ENCODE results near the gene GRM1.

The GRM1 gene

GRCh38 chr6:146341493-146342230 is 312.8 kb downstream of the GRM1 start:
- no peak for DNase-seq

GRCh38 chr6:146345598-146345997 is 316.7 kb downstream of the GRM1 start:
- no peak for DNase-seq

- no peak for DNase-seq
These were observed 318.2 kb downstream of the GRM1 start for GRCh38 chr6:146347090-146347489.

GRCh38 chr6:146347690-146348089 is 318.8 kb downstream of the GRM1 start:
- no peak for DNase-seq

- DNase-seq, result no peak
These were observed 322.2 kb downstream of the GRM1 start for GRCh38 chr6:146351018-146351417.

- DNase-seq, result no peak
These were observed 323.3 kb downstream of the GRM1 start for GRCh38 chr6:146352163-146352562.

- DNase-seq, result no peak
These were observed 325.6 kb downstream of the GRM1 start for GRCh38 chr6:146354451-146354850.

GRCh38 chr6:146355521-146356100 is 326.7 kb downstream of the GRM1 start:
- no peak for DNase-seq

- no peak for DNase-seq
These were observed 328.9 kb downstream of the GRM1 start for GRCh38 chr6:146357578-146358430.

- DNase-seq, result no peak
These were observed 329.7 kb downstream of the GRM1 start for GRCh38 chr6:146358431-146359046.

- no peak for DNase-seq
These were observed 330.3 kb downstream of the GRM1 start for GRCh38 chr6:146359131-146359530.

- no peak for DNase-seq
These were observed 332.5 kb downstream of the GRM1 start for GRCh38 chr6:146361128-146361924.

- no peak for DNase-seq
These were observed 335.2 kb downstream of the GRM1 start for GRCh38 chr6:146363838-146364607.

GRCh38 chr6:146364816-146365594 is 336.1 kb downstream of the GRM1 start:
- DNase-seq, result no peak

- no peak for DNase-seq
These were observed 338.2 kb downstream of the GRM1 start for GRCh38 chr6:146367061-146367460.

GRCh38 chr6:146369866-146370265 is 341.0 kb downstream of the GRM1 start:
- no peak for DNase-seq

GRCh38 chr6:146381486-146381885 is 352.6 kb downstream of the GRM1 start:
- DNase-seq, result no peak

GRCh38 chr6:146388736-146389364 is 360.0 kb downstream of the GRM1 start:
- no peak for DNase-seq

GRCh38 chr6:146389740-146390139 is 360.9 kb downstream of the GRM1 start:
- DNase-seq, result no peak

- DNase-seq, result no peak
These were observed 368.8 kb downstream of the GRM1 start for GRCh38 chr6:146397638-146398037.
